ENCODE results near the gene TGFB2.

DNA sequence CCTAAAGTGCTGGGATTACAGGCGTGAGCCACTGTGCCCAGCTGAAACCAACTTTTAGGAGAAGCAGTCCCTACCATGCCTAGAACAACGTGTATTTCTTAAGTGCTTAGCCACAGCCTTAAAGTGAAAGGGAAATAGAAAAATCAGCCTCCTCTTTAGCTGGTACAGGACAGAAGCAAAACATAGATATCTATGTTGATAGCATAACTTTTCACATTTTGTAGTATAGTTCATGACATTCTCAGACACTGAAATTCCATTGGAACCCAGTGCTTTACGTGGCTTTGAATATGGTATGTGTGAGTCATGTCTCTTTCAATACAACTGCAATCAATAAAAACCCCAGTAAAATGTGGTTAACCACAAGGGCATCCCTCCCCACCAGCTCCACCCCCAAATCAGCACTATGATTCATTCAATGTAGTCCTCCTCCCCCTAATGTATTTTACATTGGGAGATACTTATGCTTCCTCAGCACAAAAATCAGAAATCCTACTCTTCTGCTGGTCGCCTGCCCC, 32.1 kb downstream of the TGFB2 start:
- no peak for TF ChIP-seq POLR2A (IDR thresholded peaks at IDR 0.05)
- TF ChIP-seq, protein P1, sequence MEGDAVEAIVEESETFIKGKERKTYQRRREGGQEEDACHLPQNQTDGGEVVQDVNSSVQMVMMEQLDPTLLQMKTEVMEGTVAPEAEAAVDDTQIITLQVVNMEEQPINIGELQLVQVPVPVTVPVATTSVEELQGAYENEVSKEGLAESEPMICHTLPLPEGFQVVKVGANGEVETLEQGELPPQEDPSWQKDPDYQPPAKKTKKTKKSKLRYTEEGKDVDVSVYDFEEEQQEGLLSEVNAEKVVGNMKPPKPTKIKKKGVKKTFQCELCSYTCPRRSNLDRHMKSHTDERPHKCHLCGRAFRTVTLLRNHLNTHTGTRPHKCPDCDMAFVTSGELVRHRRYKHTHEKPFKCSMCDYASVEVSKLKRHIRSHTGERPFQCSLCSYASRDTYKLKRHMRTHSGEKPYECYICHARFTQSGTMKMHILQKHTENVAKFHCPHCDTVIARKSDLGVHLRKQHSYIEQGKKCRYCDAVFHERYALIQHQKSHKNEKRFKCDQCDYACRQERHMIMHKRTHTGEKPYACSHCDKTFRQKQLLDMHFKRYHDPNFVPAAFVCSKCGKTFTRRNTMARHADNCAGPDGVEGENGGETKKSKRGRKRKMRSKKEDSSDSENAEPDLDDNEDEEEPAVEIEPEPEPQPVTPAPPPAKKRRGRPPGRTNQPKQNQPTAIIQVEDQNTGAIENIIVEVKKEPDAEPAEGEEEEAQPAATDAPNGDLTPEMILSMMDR (IDR thresholded peaks at IDR 0.05), result no peak
